GM23338 (cell line): ENCODE data around the gene CPNE1. TPM values are rescaled to one million over a fixed set of nuclear protein-coding genes. Genes with fewer than 3 reads are reported as not detected.

Experiments used
- ATAC-seq: fragments of 200-7000 bp; cut with Tn5 transposase; 3 replicates; pipeline ENCODE4 v1.9.1; 2020
- DNase-seq: peaks from one replicate; pipeline ENCODE4 v3.0.0-alpha.2; 2015; ENCODE audit warnings: low spot score
- H2AFZ ChIP-seq: fragments of 200-600 bp; sonication (generic); 2 replicates; pipeline ENCODE4 v1.8.0; 2016; ENCODE audit warnings: antibody characterized with exemption, mild to moderate bottlenecking, moderate library complexity
- H3F3A ChIP-seq: fragments of 200-600 bp; sonication (generic); replicated peaks from 2 replicates; pipeline ENCODE4 v1.8.0; 2017; ENCODE audit warnings: antibody characterized with exemption, mixed run types, low read depth
- H3K27ac ChIP-seq: fragments of 200-600 bp; sonication (generic); 2 replicates; pipeline ENCODE4 v1.6.1; 2016; ENCODE audit warnings: low read depth
- H3K27me3 ChIP-seq: fragments of 200-600 bp; sonication (generic); 2 replicates; pipeline ENCODE4 v1.8.0; 2016; ENCODE audit warnings: mild to moderate bottlenecking, mixed run types, moderate library complexity; ENCODE audit not compliant: insufficient read depth
- H3K36me3 ChIP-seq: fragments of 200-600 bp; sonication (generic); 2 replicates; pipeline ENCODE4 v1.8.0; 2016; ENCODE audit warnings: mild to moderate bottlenecking; ENCODE audit not compliant: insufficient read depth
- H3K4me1 ChIP-seq: fragments of 200-600 bp; sonication (generic); 2 replicates; pipeline ENCODE4 v1.8.0; 2016; ENCODE audit warnings: mild to moderate bottlenecking, moderate library complexity; ENCODE audit not compliant: insufficient read depth
- H3K4me2 ChIP-seq: fragments of 200-600 bp; sonication (generic); 2 replicates; pipeline ENCODE4 v1.7.1; 2017; ENCODE audit warnings: mixed run types
- H3K4me3 ChIP-seq: fragments of 200-600 bp; sonication (generic); 2 replicates; pipeline ENCODE4 v1.6.1; 2016; ENCODE audit warnings: mixed run types
- H3K79me2 ChIP-seq: fragments of 200-600 bp; sonication (generic); replicated peaks from 2 replicates; pipeline ENCODE4 v1.8.0; 2017; ENCODE audit warnings: mild to moderate bottlenecking; ENCODE audit not compliant: insufficient read depth
- H3K9me2 ChIP-seq: fragments of 200-600 bp; sonication (generic); 2 replicates; pipeline ENCODE4 v1.8.0; 2017; ENCODE audit not compliant: insufficient read depth
- H4K20me1 ChIP-seq: fragments of 200-600 bp; sonication (generic); replicated peaks from 2 replicates; pipeline ENCODE4 v1.8.0; 2017; ENCODE audit warnings: mild to moderate bottlenecking; ENCODE audit not compliant: insufficient read depth
- H3K27ac Mint-ChIP-seq: 2 replicates; pipeline ENCODE4 v1.8.0; 2020; ENCODE audit warnings: inconsistent platforms, mild to moderate bottlenecking, moderate library complexity, mixed read lengths
- H3K27me3 Mint-ChIP-seq: 3 replicates; pipeline ENCODE4 v1.8.0; 2022; ENCODE audit warnings: low read depth, mild to moderate bottlenecking, moderate library complexity, mixed read lengths, inconsistent platforms; ENCODE audit not compliant: insufficient read depth, poor library complexity
- H3K36me3 Mint-ChIP-seq: 3 replicates; pipeline ENCODE4 v1.8.0; 2021; ENCODE audit warnings: low read depth, mild to moderate bottlenecking, inconsistent platforms, moderate library complexity, mixed read lengths
- H3K4me1 Mint-ChIP-seq: 3 replicates; pipeline ENCODE4 v1.8.0; 2020; ENCODE audit warnings: mild to moderate bottlenecking, inconsistent platforms, mixed read lengths
- H3K4me3 Mint-ChIP-seq: 3 replicates; pipeline ENCODE4 v1.8.0; 2021; ENCODE audit warnings: moderate library complexity, mild to moderate bottlenecking, inconsistent platforms, mixed read lengths
- H3K9me3 Mint-ChIP-seq: 3 replicates; pipeline ENCODE4 v1.8.0; 2020; ENCODE audit warnings: moderate library complexity, mild to moderate bottlenecking, inconsistent platforms, mixed read lengths
- CREB1 ChIP-seq: fragments of 250-450 bp; sonication (Bioruptor Pico); IDR thresholded peaks from 2 replicates; pipeline ENCODE4 v1.5.0; 2020; ENCODE audit warnings: low read depth, mild to moderate bottlenecking, moderate library complexity
- EZH2 ChIP-seq: fragments of 200-600 bp; sonication (generic); IDR thresholded peaks from one replicate; pipeline ENCODE4 v1.8.0; 2017; ENCODE audit warnings: antibody characterized with exemption, mild to moderate bottlenecking, low read depth; ENCODE audit not compliant: unreplicated experiment
- EZH2phosphoT487 ChIP-seq: fragments of 200-600 bp; sonication (generic); IDR thresholded peaks from one replicate; pipeline ENCODE4 v1.8.1; 2018; ENCODE audit warnings: antibody characterized with exemption; ENCODE audit not compliant: unreplicated experiment
- JUNB ChIP-seq: IDR thresholded peaks from one replicate; pipeline ENCODE4 v1.6.1; 2016; ENCODE audit warnings: antibody characterized with exemption; ENCODE audit not compliant: unreplicated experiment
- NANOG ChIP-seq: IDR thresholded peaks from 2 replicates; pipeline ENCODE4 v1.6.1; 2016; ENCODE audit warnings: antibody characterized with exemption, borderline replicate concordance
- POLR2AphosphoS5 ChIP-seq: IDR thresholded peaks from 2 replicates; pipeline ENCODE4 v1.6.1; 2016; ENCODE audit warnings: antibody characterized with exemption, low read depth
- STAT1 ChIP-seq: IDR thresholded peaks from one replicate; pipeline ENCODE4 v1.6.1; 2016; ENCODE audit warnings: antibody characterized with exemption; ENCODE audit not compliant: unreplicated experiment
- ZNF114 ChIP-seq: fragments of 250-450 bp; sonication (Bioruptor Pico); IDR thresholded peaks from 2 replicates; pipeline ENCODE4 v1.5.0; 2020; ENCODE audit warnings: mild to moderate bottlenecking, moderate library complexity
- ZNF331 ChIP-seq: fragments of 250-450 bp; sonication (Bioruptor Pico); IDR thresholded peaks from 2 replicates; pipeline ENCODE4 v1.5.0; 2020; ENCODE audit warnings: low read depth, mild to moderate bottlenecking, moderate library complexity
- polyA plus RNA-seq: library from polyadenylated mRNA; unstranded; fragments of >200 nt; fragmentation: Nextera tagmentation; extraction: Ambion mirVana; gene quantifications from 2 replicates; pipeline ENCODE4 v1.2.1, GENCODE V29; 2016
- total RNA-seq: library from RNA; depleted of rRNA; stranded (reverse); fragments of >200 nt; shearing (Covaris generic); gene quantifications from 2 replicates; pipeline ENCODE4 v1.2.3, GENCODE V29; 2014
- TF ChIP-seq, protein P1 (sequence below): fragments of 250-450 bp; sonication (Bioruptor Pico); IDR thresholded peaks from 2 replicates; pipeline ENCODE4 v1.5.0; 2020; ENCODE audit warnings: mild to moderate bottlenecking, moderate library complexity
- TF ChIP-seq, protein P2 (sequence below), 2 experiments: fragments of 200-600 bp in 1 of 2; sonication (generic) in 1 of 2; conservative IDR thresholded peaks; 2 replicates each; pipeline versions ENCODE4 v1.5.1 to v1.6.1; 2016 to 2017; ENCODE audit warnings: antibody characterized with exemption in 2 of 2, low read depth in 2 of 2, mild to moderate bottlenecking in 2 of 2, moderate library complexity in 1 of 2
- TF ChIP-seq, protein P3 (sequence below): IDR thresholded peaks from 2 replicates; pipeline ENCODE4 v1.6.1; 2016; ENCODE audit warnings: antibody characterized with exemption
- TF ChIP-seq, protein P4 (sequence below): IDR thresholded peaks from one replicate; pipeline ENCODE4 v1.6.1; 2018; ENCODE audit warnings: antibody characterized with exemption; ENCODE audit not compliant: unreplicated experiment

The CPNE1 gene
- total and polyA plus RNA-seq, 2 experiments from 2014 or later, result 189 to 196 TPM

DNA sequence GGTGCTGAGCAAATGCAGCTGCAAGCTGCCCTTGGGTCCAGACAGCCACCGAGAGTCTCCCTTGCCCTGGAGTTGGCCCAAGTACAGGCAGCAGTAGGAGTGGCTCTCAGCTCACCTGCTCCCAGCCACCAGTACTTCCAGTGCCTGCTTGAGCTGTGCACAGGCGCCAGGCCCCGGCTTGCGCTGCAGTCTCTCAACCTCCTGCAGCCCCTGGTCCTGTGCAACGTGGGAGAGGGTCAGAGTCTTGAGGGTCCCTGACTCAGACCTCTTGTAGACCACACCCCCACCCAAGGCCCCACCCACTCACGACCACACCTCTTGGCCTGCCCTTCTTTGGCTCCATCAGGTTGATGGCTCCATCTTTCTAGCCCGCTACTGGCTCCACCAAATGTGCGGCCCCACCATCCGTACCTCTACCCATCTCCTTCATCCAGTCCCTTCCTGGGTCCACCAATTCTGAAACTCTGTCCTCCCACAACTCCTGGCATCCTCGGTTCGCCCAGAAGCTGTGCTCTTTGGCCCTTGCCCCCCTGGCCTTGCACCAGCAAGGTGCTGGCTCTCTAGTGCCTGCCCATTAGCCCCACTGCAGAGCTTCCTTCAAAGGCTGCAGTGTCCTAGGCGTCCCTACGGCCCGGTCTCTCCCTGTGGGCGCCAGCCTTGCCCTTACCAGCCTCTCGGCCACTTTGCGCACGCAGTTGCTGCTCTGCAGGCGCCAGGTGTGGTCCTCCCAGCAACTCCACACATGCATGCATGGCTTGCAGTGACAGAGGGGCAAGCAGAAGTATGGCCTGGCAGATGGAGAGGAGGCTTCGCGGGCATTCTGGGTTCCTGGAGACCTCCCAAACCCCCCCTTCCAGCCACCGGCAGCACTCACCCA lies 65.6 kb downstream of the CPNE1 start:
- H3K4me1 ChIP-seq, result no peaks in the 10 kb centered on the region
- no peaks in the 10 kb centered on the region for H3F3A ChIP-seq
- Mint-ChIP-seq H3K4me1 (peaks cover 13% of the 10 kb centered on the region), H3K36me3 (no peaks in the 10 kb centered on the region; the same call in 1 of the 3 replicates), H3K27me3 (peaks cover 51% of the 10 kb centered on the region), H3K9me3 (no peaks in the 10 kb centered on the region; the same call in 2 of the 3 replicates), H3K27ac (no peak overlapping the region), H3K4me3 (no peak overlapping the region)
- no peaks in the 10 kb centered on the region for H3K9me2 ChIP-seq
- ATAC-seq (no peak), DNase-seq (no peak)
- H3K36me3 ChIP-seq, result no peaks in the 10 kb centered on the region
- H3K4me2 ChIP-seq, result no peak overlapping the region
- H3K27me3 ChIP-seq, result peaks cover 46% of the 10 kb centered on the region
- no peaks in the 10 kb centered on the region for H4K20me1 ChIP-seq
- no peak for TF ChIP-seq EZH2phosphoT487
- TF ChIP-seq NANOG, result no peak
- TF ChIP-seq ZNF114 (CRISPR knock-in tag), result no peak
- TF ChIP-seq EZH2, result no peak
- TF ChIP-seq ZNF331 (CRISPR knock-in tag), result no peak
- no peak for TF ChIP-seq CREB1 (CRISPR knock-in tag)
- TF ChIP-seq, protein P1, sequence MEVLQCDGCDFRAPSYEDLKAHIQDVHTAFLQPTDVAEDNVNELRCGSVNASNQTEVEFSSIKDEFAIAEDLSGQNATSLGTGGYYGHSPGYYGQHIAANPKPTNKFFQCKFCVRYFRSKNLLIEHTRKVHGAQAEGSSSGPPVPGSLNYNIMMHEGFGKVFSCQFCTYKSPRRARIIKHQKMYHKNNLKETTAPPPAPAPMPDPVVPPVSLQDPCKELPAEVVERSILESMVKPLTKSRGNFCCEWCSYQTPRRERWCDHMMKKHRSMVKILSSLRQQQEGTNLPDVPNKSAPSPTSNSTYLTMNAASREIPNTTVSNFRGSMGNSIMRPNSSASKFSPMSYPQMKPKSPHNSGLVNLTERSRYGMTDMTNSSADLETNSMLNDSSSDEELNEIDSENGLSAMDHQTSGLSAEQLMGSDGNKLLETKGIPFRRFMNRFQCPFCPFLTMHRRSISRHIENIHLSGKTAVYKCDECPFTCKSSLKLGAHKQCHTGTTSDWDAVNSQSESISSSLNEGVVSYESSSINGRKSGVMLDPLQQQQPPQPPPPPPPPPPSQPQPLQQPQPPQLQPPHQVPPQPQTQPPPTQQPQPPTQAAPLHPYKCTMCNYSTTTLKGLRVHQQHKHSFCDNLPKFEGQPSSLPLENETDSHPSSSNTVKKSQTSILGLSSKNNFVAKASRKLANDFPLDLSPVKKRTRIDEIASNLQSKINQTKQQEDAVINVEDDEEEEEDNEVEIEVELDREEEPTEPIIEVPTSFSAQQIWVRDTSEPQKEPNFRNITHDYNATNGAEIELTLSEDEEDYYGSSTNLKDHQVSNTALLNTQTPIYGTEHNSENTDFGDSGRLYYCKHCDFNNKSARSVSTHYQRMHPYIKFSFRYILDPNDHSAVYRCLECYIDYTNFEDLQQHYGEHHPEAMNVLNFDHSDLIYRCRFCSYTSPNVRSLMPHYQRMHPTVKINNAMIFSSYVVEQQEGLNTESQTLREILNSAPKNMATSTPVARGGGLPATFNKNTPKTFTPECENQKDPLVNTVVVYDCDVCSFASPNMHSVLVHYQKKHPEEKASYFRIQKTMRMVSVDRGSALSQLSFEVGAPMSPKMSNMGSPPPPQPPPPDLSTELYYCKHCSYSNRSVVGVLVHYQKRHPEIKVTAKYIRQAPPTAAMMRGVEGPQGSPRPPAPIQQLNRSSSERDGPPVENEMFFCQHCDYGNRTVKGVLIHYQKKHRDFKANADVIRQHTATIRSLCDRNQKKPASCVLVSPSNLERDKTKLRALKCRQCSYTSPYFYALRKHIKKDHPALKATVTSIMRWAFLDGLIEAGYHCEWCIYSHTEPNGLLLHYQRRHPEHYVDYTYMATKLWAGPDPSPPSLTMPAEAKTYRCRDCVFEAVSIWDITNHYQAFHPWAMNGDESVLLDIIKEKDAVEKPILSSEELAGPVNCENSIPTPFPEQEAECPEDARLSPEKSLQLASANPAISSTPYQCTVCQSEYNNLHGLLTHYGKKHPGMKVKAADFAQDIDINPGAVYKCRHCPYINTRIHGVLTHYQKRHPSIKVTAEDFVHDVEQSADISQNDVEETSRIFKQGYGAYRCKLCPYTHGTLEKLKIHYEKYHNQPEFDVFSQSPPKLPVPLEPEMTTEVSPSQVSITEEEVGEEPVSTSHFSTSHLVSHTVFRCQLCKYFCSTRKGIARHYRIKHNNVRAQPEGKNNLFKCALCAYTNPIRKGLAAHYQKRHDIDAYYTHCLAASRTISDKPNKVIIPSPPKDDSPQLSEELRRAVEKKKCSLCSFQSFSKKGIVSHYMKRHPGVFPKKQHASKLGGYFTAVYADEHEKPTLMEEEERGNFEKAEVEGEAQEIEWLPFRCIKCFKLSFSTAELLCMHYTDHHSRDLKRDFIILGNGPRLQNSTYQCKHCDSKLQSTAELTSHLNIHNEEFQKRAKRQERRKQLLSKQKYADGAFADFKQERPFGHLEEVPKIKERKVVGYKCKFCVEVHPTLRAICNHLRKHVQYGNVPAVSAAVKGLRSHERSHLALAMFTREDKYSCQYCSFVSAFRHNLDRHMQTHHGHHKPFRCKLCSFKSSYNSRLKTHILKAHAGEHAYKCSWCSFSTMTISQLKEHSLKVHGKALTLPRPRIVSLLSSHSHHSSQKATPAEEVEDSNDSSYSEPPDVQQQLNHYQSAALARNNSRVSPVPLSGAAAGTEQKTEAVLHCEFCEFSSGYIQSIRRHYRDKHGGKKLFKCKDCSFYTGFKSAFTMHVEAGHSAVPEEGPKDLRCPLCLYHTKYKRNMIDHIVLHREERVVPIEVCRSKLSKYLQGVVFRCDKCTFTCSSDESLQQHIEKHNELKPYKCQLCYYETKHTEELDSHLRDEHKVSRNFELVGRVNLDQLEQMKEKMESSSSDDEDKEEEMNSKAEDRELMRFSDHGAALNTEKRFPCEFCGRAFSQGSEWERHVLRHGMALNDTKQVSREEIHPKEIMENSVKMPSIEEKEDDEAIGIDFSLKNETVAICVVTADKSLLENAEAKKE, result no peak
- TF ChIP-seq POLR2AphosphoS5, result no peak
- TF ChIP-seq, protein P2, sequence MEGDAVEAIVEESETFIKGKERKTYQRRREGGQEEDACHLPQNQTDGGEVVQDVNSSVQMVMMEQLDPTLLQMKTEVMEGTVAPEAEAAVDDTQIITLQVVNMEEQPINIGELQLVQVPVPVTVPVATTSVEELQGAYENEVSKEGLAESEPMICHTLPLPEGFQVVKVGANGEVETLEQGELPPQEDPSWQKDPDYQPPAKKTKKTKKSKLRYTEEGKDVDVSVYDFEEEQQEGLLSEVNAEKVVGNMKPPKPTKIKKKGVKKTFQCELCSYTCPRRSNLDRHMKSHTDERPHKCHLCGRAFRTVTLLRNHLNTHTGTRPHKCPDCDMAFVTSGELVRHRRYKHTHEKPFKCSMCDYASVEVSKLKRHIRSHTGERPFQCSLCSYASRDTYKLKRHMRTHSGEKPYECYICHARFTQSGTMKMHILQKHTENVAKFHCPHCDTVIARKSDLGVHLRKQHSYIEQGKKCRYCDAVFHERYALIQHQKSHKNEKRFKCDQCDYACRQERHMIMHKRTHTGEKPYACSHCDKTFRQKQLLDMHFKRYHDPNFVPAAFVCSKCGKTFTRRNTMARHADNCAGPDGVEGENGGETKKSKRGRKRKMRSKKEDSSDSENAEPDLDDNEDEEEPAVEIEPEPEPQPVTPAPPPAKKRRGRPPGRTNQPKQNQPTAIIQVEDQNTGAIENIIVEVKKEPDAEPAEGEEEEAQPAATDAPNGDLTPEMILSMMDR (conservative IDR thresholded peaks at IDR 0.05; ENCODE audit: low read depth in 2 of 2), result no peak; a peak in 1 of 4 replicates
- TF ChIP-seq, protein P3, sequence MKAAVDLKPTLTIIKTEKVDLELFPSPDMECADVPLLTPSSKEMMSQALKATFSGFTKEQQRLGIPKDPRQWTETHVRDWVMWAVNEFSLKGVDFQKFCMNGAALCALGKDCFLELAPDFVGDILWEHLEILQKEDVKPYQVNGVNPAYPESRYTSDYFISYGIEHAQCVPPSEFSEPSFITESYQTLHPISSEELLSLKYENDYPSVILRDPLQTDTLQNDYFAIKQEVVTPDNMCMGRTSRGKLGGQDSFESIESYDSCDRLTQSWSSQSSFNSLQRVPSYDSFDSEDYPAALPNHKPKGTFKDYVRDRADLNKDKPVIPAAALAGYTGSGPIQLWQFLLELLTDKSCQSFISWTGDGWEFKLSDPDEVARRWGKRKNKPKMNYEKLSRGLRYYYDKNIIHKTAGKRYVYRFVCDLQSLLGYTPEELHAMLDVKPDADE, result no peak
- TF ChIP-seq, protein P4, sequence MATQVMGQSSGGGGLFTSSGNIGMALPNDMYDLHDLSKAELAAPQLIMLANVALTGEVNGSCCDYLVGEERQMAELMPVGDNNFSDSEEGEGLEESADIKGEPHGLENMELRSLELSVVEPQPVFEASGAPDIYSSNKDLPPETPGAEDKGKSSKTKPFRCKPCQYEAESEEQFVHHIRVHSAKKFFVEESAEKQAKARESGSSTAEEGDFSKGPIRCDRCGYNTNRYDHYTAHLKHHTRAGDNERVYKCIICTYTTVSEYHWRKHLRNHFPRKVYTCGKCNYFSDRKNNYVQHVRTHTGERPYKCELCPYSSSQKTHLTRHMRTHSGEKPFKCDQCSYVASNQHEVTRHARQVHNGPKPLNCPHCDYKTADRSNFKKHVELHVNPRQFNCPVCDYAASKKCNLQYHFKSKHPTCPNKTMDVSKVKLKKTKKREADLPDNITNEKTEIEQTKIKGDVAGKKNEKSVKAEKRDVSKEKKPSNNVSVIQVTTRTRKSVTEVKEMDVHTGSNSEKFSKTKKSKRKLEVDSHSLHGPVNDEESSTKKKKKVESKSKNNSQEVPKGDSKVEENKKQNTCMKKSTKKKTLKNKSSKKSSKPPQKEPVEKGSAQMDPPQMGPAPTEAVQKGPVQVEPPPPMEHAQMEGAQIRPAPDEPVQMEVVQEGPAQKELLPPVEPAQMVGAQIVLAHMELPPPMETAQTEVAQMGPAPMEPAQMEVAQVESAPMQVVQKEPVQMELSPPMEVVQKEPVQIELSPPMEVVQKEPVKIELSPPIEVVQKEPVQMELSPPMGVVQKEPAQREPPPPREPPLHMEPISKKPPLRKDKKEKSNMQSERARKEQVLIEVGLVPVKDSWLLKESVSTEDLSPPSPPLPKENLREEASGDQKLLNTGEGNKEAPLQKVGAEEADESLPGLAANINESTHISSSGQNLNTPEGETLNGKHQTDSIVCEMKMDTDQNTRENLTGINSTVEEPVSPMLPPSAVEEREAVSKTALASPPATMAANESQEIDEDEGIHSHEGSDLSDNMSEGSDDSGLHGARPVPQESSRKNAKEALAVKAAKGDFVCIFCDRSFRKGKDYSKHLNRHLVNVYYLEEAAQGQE, result no peak
- TF ChIP-seq STAT1, result no peak
- no peak for TF ChIP-seq JUNB
- H2AFZ ChIP-seq, result no peak overlapping the region
- H3K4me3 ChIP-seq, result no peak overlapping the region
- no peaks in the 10 kb centered on the region for H3K79me2 ChIP-seq
- H3K27ac ChIP-seq, result no peak overlapping the region
